ENCODE data around the gene PRPSAP1. TPM values are rescaled to one million over a fixed set of nuclear protein-coding genes. Genes with fewer than 3 reads are reported as not detected.
"Not testable (repeated sequence)": the region's sequence is repeated elsewhere in the genome, so short reads cannot be mapped to it uniquely, and the experiment has no call there.

The PRPSAP1 gene
- total RNA-seq, 1 donor from 2014 or later = 16.1 TPM

DNA sequence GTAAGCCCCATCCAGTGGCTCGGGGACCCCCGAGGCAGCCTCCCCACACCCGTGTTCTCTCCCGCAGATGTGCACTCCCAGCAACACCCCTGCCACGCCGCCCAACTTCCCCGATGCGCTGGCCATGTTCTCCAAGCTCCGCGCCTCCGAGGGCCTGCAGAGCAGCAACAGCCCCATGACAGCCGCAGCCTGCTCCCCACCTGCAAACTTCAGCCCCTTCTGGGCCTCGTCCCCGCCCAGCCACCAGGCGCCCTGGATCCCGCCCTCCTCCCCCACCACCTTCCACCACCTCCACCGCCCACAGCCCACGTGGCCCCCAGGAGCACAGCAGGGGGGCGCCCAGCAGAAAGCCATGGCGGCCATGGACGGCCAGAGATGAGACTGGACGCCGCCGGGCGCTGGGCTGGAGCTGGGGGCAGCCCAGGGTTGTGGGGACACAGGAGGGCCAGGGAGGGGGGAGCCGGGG is 83.6 kb downstream of the PRPSAP1 start:
- intact Hi-C loops (cut with DNase I) = loop anchor here (10.0 kb wide), 1 partner anchor 365 kb away; the partner anchor contains the start of gene MRPL38

DNA sequence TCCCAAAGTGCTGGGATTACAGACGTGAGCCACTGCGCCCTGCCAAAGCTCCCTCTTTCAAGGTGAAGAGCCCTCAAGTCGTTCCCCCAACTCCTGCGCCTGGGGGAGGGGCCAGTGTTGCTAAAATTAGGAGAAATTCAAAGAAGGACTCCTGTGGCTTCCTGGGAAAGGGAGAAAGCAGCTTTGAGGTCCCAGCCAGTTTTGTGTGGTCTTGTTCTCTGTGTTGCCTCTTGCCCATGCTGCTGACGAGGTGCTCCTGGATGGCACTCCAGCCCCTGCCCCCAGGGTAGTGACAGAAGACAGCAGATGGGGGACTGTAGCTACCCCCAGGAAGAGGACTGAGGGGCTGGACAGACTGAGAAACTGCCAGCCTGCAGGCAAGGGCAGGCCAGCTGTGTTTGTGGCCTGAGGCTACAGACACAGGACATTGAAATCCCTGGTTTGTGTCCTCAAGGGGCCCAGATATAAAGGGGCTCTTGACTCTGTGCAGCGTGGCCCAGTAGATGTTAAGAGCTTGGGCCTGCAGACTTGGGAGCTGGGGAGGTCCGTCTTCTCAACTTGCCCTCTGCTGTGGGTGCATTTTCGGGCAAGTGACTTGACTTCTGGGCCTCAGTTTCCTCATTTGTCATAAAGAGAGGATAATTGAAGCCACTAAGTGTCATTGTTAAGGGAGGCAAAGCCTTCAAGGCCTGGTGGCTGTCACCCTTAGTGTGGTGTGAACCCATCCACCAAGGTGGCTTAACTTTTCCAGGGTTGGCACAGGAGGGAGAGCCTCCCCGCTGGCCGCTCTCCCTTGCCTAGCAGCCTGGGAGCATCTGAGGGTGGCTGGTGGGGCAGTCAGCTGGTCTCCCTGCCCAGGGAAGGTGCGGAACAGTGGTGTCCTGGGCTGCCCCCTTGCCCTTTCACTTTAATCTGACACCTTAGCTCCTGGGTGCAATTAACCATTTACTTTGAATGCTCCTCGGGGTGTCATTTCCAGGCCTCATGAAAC is 84.4 kb downstream of the PRPSAP1 start:
- Histone ChIP-seq H3K36me3 (peaks cover 8 to 15% of the 10 kb centered on the region in 2 donors), H3K27me3 (no peaks in the 10 kb centered on the region), H3K4me1 (peaks cover 2 to 33% of the 10 kb centered on the region in 2 donors), H3K27ac (peak overlapping the region; percentile 55 to 90), H3K4me3 (no peak overlapping the region), H3K9me3 (no peaks in the 10 kb centered on the region)
- TF ChIP-seq, protein P1, sequence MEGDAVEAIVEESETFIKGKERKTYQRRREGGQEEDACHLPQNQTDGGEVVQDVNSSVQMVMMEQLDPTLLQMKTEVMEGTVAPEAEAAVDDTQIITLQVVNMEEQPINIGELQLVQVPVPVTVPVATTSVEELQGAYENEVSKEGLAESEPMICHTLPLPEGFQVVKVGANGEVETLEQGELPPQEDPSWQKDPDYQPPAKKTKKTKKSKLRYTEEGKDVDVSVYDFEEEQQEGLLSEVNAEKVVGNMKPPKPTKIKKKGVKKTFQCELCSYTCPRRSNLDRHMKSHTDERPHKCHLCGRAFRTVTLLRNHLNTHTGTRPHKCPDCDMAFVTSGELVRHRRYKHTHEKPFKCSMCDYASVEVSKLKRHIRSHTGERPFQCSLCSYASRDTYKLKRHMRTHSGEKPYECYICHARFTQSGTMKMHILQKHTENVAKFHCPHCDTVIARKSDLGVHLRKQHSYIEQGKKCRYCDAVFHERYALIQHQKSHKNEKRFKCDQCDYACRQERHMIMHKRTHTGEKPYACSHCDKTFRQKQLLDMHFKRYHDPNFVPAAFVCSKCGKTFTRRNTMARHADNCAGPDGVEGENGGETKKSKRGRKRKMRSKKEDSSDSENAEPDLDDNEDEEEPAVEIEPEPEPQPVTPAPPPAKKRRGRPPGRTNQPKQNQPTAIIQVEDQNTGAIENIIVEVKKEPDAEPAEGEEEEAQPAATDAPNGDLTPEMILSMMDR (IDR thresholded peaks at IDR 0.05) = no peak
- DNase-seq (ENCODE audit: low spot score in 2 of 2) = no peak
- intact Hi-C loops (cut with DNase I) = loop anchor here (10.0 kb wide), 2 partner anchors 294 to 1234 kb away; partner anchors contain the start of genes ACOX1 and TEN1

More for the DNA sequence above, 83.6 kb downstream of the PRPSAP1 start:
- Histone ChIP-seq H3K4me3 (no peak overlapping the region), H3K27ac (no peak overlapping the region), H3K9me3 (no peaks in the 10 kb centered on the region), H3K36me3 (peaks cover 8 to 15% of the 10 kb centered on the region in 2 donors), H3K27me3 (no peaks in the 10 kb centered on the region), H3K4me1 (peaks cover 2 to 30% of the 10 kb centered on the region in 2 donors)
- TF ChIP-seq, protein P1 (IDR thresholded peaks at IDR 0.05) = no peak
- DNase-seq (ENCODE audit: low spot score in 2 of 2) = no peak

DNA sequence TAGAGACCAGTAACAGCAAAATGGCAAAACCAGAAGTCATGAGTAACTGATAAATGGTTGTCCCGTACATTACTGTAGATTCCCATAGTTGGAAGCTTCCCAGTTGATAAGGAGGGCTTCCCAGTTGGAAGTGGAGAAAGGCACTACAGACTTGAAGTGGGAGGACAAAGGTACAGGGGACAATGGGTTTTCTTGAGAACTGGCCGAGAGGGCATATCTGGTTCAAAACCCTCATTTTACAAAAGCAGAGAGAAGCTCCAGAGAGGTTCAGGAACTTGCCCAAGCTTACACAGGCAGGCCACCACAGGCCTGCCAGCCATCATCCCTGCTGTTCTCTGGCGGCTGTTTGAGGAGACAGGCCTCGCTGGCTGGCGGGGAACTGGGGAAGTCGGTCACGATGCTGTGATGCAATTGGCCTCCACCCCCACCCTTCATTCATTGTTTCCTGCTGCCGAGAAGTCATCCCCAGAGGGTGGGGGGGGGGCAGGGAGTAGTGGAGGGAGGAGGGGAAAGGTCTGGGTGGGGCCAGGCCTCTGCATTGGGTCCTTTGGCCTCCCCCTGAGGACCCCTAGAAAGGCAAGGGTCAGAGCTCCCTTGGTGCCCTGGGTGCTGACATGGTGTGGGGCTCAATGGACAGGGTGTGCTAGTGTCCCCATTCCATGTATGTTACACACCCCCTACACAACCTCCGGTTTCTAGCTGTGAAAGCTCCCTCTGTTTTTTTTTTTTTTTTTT is 85.5 kb downstream of the PRPSAP1 start:
- peaks cover 2 to 42% of the 10 kb centered on the region in 2 donors for H3K4me1 ChIP-seq
- no peaks in the 10 kb centered on the region for H3K27me3 ChIP-seq
- peak overlapping the region in 1 of 2 donors; percentile 17 for H3K4me3 ChIP-seq
- intact Hi-C loops (cut with DNase I) = loop anchor here (10.0 kb wide), 2 partner anchors 293 to 1233 kb away; partner anchors contain the start of genes ACOX1 and TEN1
- peak overlapping the region; percentile 55 to 90 for H3K27ac ChIP-seq
- H3K9me3 ChIP-seq = no peaks in the 10 kb centered on the region
- H3K36me3 ChIP-seq = peaks cover 8 to 15% of the 10 kb centered on the region in 2 donors
- DNase-seq (ENCODE audit: low spot score in 2 of 2) = peak; percentile 67 to 87
- TF ChIP-seq, protein P1 (IDR thresholded peaks at IDR 0.05) = no peak

DNA sequence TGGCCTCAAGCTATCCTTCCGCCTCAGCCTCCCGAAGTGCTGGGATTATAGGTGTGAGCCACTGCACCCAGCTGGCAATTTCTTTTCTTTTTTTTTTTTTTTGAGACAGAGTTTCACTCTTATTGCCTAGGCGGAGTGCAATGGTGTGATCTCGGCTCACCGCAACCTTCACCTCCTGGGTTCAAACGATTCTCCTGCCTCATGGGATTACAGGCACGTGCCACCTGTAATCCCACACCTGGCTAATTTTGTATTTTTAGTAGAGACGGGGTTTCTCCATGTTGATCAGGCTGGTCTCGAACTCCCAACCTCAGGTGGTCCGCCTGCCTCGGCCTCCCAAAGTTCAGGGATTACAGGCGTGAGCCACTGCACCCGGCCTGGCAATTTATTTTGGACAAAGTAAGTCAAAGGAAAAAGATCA is 86.1 kb downstream of the PRPSAP1 start:
- Histone ChIP-seq H3K4me3 (peak overlapping the region in 1 of 2 donors; percentile 17), H3K27ac (peak overlapping the region; percentile 55 to 90), H3K4me1 (peaks cover 2 to 41% of the 10 kb centered on the region in 2 donors), H3K36me3 (peaks cover 8 to 15% of the 10 kb centered on the region in 2 donors)
- not testable (repeated sequence) for H3K27me3 ChIP-seq; H3K9me3 ChIP-seq; DNase-seq (ENCODE audit: low spot score in 2 of 2)
- intact Hi-C loops (cut with DNase I) = loop anchor here (10.0 kb wide), 2 partner anchors 293 to 1233 kb away; partner anchors contain the start of genes ACOX1 and TEN1

DNA sequence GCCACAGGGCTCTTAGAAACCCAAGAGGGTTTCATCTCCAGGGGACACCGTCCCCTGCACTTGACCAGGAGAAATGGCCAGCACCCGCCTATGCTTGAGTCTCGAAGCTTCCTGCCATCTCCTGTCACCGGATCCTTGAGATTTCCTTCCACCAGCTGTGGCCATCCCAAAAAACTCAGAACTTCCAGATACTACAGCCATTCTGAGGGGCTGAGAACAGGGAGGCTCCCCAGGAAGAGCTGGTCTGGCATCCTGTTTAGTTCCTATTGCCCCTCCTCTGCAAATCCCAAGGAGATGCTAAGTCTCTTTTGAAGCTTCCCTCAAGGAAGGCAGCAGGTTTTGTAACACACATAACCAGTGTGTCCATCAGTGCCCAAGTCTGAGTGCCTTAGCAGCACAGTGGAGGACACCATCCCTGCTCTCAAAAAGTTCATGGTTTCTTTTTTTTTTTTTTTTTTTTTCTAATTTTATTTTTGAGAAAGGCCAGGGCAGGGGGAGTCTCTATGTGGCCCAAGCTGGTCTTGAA is 86.6 kb downstream of the PRPSAP1 start:
- no peaks in the 10 kb centered on the region for H3K27me3 ChIP-seq
- peaks cover 8 to 15% of the 10 kb centered on the region in 2 donors for H3K36me3 ChIP-seq
- DNase-seq (ENCODE audit: low spot score in 2 of 2) = no peak
- H3K9me3 ChIP-seq = no peaks in the 10 kb centered on the region
- peak overlapping the region; percentile 74 to 95 for H3K4me3 ChIP-seq
- H3K4me1 ChIP-seq = peaks cover 2 to 36% of the 10 kb centered on the region in 2 donors
- peak overlapping the region; percentile 89 to 90 for H3K27ac ChIP-seq
- TF ChIP-seq, protein P1 (IDR thresholded peaks at IDR 0.05) = no peak
- intact Hi-C loops (cut with DNase I) = loop anchor here (10.0 kb wide), 2 partner anchors 292 to 1232 kb away; partner anchors contain the start of genes ACOX1 and TEN1

Data from ascending aorta (tissue), 2 donors.